ENCODE data around the gene HSD3B2.

The HSD3B2 gene

DNA sequence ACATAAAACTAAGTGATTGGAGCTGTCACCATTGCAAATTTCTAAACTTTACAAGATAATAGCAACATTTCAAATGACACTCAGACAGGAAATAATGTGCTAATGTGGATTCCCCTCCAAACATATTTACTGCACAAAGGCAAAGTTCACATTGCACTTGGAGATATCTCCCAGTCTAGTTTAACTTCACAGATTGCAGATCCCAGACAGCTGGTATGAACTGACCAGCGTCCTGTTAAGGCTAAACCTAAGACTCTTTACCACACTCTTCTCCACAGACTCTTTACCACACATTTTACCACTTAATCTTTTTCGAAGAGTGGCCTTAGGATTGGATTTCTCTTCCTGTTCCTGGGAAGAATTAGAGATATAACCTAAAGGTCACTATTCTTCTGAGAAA lies 51.5 kb downstream of the HSD3B2 start:
- DNase-seq: no peak

GRCh38 chr1:119467219-119467618 lies 52.3 kb downstream of the HSD3B2 start:
- no peak for DNase-seq

- no peak for DNase-seq
These were observed 53.1 kb downstream of the HSD3B2 start for GRCh38 chr1:119467857-119468668.

GRCh38 chr1:119469741-119470140 lies 54.8 kb downstream of the HSD3B2 start:
- no peak for DNase-seq

DNA sequence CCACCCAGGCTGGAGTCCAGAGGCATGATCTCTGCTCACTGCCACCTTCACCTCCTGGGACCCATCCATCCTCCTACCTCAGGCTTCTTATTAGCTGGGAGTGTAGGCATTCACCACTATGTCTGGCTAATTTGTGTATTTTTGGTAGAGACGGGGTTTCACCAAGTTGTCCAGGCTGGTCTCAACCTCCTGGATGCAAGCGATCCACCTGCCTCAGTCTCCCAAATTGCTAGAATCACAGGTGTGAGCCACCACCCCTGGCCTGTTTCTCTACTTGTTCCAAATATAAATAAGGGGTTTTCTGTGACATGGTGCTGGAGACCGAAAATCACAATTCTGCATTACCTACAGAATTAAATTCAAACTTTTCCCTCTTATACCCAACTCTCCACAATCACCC lies 55.4 kb downstream of the HSD3B2 start:
- no peak for DNase-seq

DNA sequence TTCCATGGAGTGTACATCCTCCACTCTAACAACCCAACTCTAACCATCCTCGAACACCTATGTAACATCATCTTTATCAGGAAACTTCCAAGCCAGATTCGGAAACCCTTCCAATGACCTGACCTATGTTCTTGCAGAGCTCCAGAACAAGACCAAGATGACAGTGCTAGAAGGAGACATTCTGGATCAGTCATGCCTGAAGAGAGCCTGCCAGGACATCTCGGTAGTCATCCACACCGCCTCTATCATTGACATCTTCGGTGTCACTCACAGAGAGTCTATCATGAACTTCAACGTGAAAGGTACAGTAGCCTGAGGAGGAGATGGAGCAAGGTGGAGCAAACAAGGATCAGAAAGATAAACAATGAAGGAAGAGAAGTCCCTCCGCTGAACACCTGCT lies 56.0 kb downstream of the HSD3B2 start:
- no peak for DNase-seq

- DNase-seq: no peak
These were observed 56.6 kb downstream of the HSD3B2 start for GRCh38 chr1:119471566-119471965.

DNA sequence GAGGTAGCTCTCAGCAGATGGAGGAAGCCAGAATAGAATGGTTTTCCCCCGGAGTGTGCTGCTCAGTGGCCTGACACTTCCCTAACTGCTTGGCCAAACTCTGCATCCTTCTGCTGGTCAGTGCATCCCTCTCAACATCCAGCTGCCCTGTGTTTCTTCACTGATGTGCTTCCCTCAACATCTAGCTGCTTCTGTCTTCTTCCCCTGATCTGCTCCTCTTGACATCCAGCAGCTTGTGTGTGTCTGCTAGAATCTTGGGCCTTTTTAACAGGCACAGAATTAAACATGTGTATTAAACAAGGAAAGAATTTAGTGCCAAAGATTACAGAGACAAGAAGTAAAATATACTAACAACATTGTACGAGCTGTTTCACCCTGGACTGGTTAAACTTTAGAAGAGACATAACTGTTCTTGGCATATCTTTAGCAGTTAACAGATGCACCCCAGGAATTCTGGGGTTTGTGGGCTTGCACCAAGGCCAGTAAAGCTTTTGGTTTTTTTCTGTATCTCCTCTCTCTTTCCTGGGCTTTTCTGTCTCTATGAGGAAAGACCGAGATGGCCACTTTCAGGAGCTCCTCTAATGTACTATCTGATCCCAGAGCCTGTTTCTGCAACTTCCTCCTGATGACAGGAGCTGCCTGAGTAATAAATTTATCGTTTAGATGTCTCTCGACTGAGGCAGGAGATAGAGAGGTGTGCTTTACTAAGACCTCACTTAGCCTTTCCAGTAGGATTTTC lies 57.3 kb downstream of the HSD3B2 start:
- DNase-seq: no peak
